MCF 10A (cell line): ENCODE results near the gene CHRNE. TPM values are rescaled to one million over a fixed set of nuclear protein-coding genes. Genes with fewer than 3 reads are reported as not detected.
"Not testable (repeated sequence)": the region's sequence is repeated elsewhere in the genome, so short reads cannot be mapped to it uniquely, and the experiment has no call there.

ENCODE experiments used
- BruUV-seq: library from RNA; stranded (reverse); fragments of 400-500 nt; replicated peaks from 2 replicates; lab custom pipeline; 2021; lab: Mats Ljungman, UMichigan
- CTCF ChIA-PET: fragments of 300-600 bp; sonication (Branson Sonifier 250); formaldehyde crosslinking; extraction: SDS; loops from one replicate; lab custom pipeline; 2021; ENCODE audit warnings: antibody characterized with exemption, inconsistent platforms; lab: Yijun Ruan, JAX
- POLR2A ChIA-PET: fragments of 300-600, 350-650 bp; sonication (Branson Sonifier 250); formaldehyde crosslinking; extraction: SDS; loops from one replicate; lab custom pipeline; 2020; ENCODE audit warnings: antibody characterized with exemption, inconsistent platforms; lab: Yijun Ruan, JAX
- DNase-seq: peaks from one replicate; pipeline ENCODE4 v3.0.0-alpha.2; 2018; ENCODE audit not compliant: unreplicated experiment
- H3K27ac Mint-ChIP-seq: one replicate; pipeline ENCODE4 v1.8.0; 2022; ENCODE audit warnings: mild to moderate bottlenecking, low read depth, mixed read lengths; ENCODE audit not compliant: unreplicated experiment
- H3K27me3 Mint-ChIP-seq: one replicate; pipeline ENCODE4 v1.8.0; 2022; ENCODE audit warnings: mixed read lengths; ENCODE audit not compliant: insufficient read depth, unreplicated experiment
- H3K36me3 Mint-ChIP-seq: one replicate; pipeline ENCODE4 v1.8.0; 2022; ENCODE audit warnings: mild to moderate bottlenecking, moderate library complexity, mixed read lengths; ENCODE audit not compliant: insufficient read depth, unreplicated experiment
- H3K4me1 Mint-ChIP-seq: one replicate; pipeline ENCODE4 v1.8.0; 2022; ENCODE audit warnings: mixed read lengths; ENCODE audit not compliant: insufficient read depth, unreplicated experiment
- H3K4me3 Mint-ChIP-seq: one replicate; pipeline ENCODE4 v1.8.0; 2022; ENCODE audit warnings: mild to moderate bottlenecking, moderate library complexity, mixed read lengths; ENCODE audit not compliant: unreplicated experiment
- H3K9me3 Mint-ChIP-seq: one replicate; pipeline ENCODE4 v1.8.0; 2022; ENCODE audit warnings: mixed read lengths; ENCODE audit not compliant: unreplicated experiment
- CTCF ChIP-seq: fragments of 200-600 bp; IDR thresholded peaks from one replicate; pipeline ENCODE4 v1.8.0; 2022; ENCODE audit warnings: antibody characterized with exemption, mild to moderate bottlenecking; ENCODE audit not compliant: unreplicated experiment
- intact Hi-C: fragments of 100-400 bp; cut with micrococcal nuclease; formaldehyde crosslinking; loops from 2 replicates; pipeline ENCODE4 v1.14.1; 2022
- total RNA-seq: library from RNA; stranded (reverse); gene quantifications from 2 replicates; pipeline ENCODE4 v1.2.3, GENCODE V29; 2022

Gene CHRNE
- total RNA-seq, 1 experiment from 2014 or later = not detected

GRCh38 chr17:4859816-4860625 lies 42.9 kb downstream of the CHRNE start:
- H3K4me3 Mint-ChIP-seq = peak overlapping the region; percentile 83
- H3K27me3 Mint-ChIP-seq = no peaks in the 10 kb centered on the region
- POLR2A ChIA-PET = interaction anchor here (1.0 to 5.6 kb wide), 9 partner anchors 10 to 70 kb away, joined by 3 to 94 read pairs (median 6); partner anchors contain the start of gene GLTPD2
- CTCF ChIA-PET = interaction anchor here (0.7 to 1.4 kb wide), 2 partner anchors 73 to 164 kb away, joined by 4 read pairs; partner anchors contain the start of gene VMO1
- H3K9me3 Mint-ChIP-seq = no peaks in the 10 kb centered on the region
- no peak for DNase-seq
- H3K4me1 Mint-ChIP-seq = peaks cover 45% of the 10 kb centered on the region
- intact Hi-C loops = no loop called here
- peak overlapping the region; percentile 89 for H3K27ac Mint-ChIP-seq
- BruUV-seq = no TSS peak
- peaks cover 61% of the 10 kb centered on the region for H3K36me3 Mint-ChIP-seq
- no peak for TF ChIP-seq CTCF

- peak overlapping the region; percentile 89 for H3K27ac Mint-ChIP-seq
- ChIA-PET POLR2A (interaction anchor here (0.6 to 5.6 kb wide), 16 partner anchors 8 to 716 kb away, joined by 3 to 94 read pairs (median 6); partner anchors contain the start of genes CYB5D2, GLTPD2, MINK1 and PLD2), CTCF (interaction anchor here (0.6 to 2.2 kb wide), 7 partner anchors 8 to 124 kb away, joined by 3 to 5 read pairs (median 3); no protein-coding TSS in a partner anchor)
- H3K9me3 Mint-ChIP-seq = no peaks in the 10 kb centered on the region
- peak overlapping the region; percentile 83 for H3K4me3 Mint-ChIP-seq
- no peaks in the 10 kb centered on the region for H3K27me3 Mint-ChIP-seq
- TF ChIP-seq CTCF = no peak
- no TSS peak for BruUV-seq
- H3K4me1 Mint-ChIP-seq = peaks cover 55% of the 10 kb centered on the region
- peak; percentile 91 for DNase-seq
- intact Hi-C loops = no loop called here
- H3K36me3 Mint-ChIP-seq = peaks cover 63% of the 10 kb centered on the region
Observed at GRCh38 chr17:4858882-4859260, 44.0 kb downstream of the CHRNE start.

- BruUV-seq = no TSS peak
- Mint-ChIP-seq H3K4me3 (peak overlapping the region; percentile 83), H3K36me3 (peaks cover 63% of the 10 kb centered on the region), H3K27me3 (no peaks in the 10 kb centered on the region), H3K4me1 (peaks cover 58% of the 10 kb centered on the region), H3K9me3 (no peaks in the 10 kb centered on the region), H3K27ac (peak overlapping the region; percentile 89)
- ChIA-PET POLR2A (interaction anchor here (0.9 to 5.6 kb wide), 16 partner anchors 8 to 715 kb away, joined by 3 to 94 read pairs (median 6); partner anchors contain the start of genes CYB5D2, GLTPD2, MINK1 and PLD2), CTCF (interaction anchor here (0.6 to 2.2 kb wide), 10 partner anchors 8 to 206 kb away, joined by 3 to 5 read pairs (median 4); no protein-coding TSS in a partner anchor)
- TF ChIP-seq CTCF = no peak
- peak; percentile 45 for DNase-seq
- intact Hi-C loops = no loop called here
Observed at GRCh38 chr17:4858068-4858881, 44.6 kb downstream of the CHRNE start.

GRCh38 chr17:4857347-4857746 lies 45.6 kb downstream of the CHRNE start:
- H3K36me3 Mint-ChIP-seq = peaks cover 59% of the 10 kb centered on the region
- H3K4me3 Mint-ChIP-seq, H3K9me3 Mint-ChIP-seq, intact Hi-C loops, DNase-seq, H3K27me3 Mint-ChIP-seq, BruUV-seq: not testable (repeated sequence)
- H3K27ac Mint-ChIP-seq = peak overlapping the region; percentile 89
- ChIA-PET POLR2A (interaction anchor here (0.6 to 5.6 kb wide), 7 partner anchors 7 to 147 kb away, joined by 3 to 94 read pairs (median 14); partner anchors contain the start of genes ARRB2, GLTPD2, MINK1 and PLD2), CTCF (interaction anchor here (0.6 to 2.2 kb wide), 6 partner anchors 10 to 206 kb away, joined by 3 to 5 read pairs (median 4); no protein-coding TSS in a partner anchor)
- H3K4me1 Mint-ChIP-seq = peaks cover 56% of the 10 kb centered on the region
